LNCaP clone FGC (cell line): ENCODE measurements around the gene ANKRD7.
A peak's percentile ranks its signal among the peaks of the same experiment; 100 is the strongest.

ENCODE experiments used
- DNase-seq: peaks from one replicate; pipeline ENCODE4 v3.0.0-alpha.2; 2011; ENCODE audit warnings: low read depth
- H3K4me3 ChIP-seq: 2 replicates; pipeline ENCODE4 v1.5.1; 2011; ENCODE audit warnings: mild to moderate bottlenecking, low read depth, low read length, control low read depth
- TF ChIP-seq, protein P1 (sequence below): IDR thresholded peaks from 2 replicates; pipeline ENCODE4 v1.5.1; 2012; ENCODE audit warnings: mild to moderate bottlenecking; ENCODE audit not compliant: control insufficient read depth, insufficient read depth; ENCODE audit errors: extremely low read depth

ANKRD7 gene, protein sequence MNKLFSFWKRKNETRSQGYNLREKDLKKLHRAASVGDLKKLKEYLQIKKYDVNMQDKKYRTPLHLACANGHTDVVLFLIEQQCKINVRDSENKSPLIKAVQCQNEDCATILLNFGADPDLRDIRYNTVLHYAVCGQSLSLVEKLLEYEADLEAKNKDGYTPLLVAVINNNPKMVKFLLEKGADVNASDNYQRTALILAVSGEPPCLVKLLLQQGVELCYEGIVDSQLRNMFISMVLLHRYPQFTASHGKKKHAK

DNA sequence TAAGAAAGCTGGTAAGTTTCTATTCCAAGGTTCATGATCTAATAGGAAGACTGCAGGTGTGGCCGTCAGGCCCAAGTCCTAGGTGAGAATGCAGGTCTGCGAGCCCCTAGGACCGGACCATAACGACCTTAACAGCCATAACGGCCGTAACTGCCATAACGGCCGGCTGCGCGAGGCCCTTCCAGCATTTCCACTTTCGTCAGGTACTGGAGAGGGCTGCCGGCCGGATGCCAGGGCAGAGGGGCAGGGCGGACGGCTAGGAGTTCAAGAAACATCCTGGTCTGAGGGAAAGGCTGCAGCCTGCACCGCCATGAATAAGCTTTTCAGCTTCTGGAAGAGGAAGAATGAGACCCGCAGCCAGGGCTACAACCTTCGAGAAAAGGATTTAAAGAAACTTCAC is at the start of gene ANKRD7:
Gene ANKRD7, plus strand, starts transcription at position 184 of the 400 bp plus-strand sequence. Its CDS starts 127 bp downstream, at position 311.
- no peak for DNase-seq
- TF ChIP-seq, protein P1, sequence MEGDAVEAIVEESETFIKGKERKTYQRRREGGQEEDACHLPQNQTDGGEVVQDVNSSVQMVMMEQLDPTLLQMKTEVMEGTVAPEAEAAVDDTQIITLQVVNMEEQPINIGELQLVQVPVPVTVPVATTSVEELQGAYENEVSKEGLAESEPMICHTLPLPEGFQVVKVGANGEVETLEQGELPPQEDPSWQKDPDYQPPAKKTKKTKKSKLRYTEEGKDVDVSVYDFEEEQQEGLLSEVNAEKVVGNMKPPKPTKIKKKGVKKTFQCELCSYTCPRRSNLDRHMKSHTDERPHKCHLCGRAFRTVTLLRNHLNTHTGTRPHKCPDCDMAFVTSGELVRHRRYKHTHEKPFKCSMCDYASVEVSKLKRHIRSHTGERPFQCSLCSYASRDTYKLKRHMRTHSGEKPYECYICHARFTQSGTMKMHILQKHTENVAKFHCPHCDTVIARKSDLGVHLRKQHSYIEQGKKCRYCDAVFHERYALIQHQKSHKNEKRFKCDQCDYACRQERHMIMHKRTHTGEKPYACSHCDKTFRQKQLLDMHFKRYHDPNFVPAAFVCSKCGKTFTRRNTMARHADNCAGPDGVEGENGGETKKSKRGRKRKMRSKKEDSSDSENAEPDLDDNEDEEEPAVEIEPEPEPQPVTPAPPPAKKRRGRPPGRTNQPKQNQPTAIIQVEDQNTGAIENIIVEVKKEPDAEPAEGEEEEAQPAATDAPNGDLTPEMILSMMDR: no peak
- no peak within 1 kb of the TSS for H3K4me3 ChIP-seq

DNA sequence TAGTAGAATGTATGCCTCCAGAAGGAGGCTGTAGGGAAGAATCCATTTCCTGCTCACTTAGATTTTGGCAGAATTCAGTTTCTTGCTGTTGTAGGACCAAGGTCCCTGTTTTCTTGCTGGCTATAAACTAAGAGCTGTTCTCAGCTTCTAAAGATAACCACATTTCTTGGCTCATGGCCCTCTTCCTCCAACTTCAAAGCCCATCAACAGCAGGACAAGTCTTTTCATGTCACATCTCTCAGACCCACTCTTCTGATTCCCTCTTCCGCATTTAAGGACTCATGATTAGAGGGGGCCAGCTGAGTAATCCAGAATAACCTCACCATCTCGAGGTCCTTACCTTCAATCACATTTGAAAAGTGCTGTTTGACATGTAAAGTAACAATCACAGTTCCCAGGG is 48.8 kb upstream of the ANKRD7 start:
- H3K4me3 ChIP-seq: no peak overlapping the region
- DNase-seq: no peak
- TF ChIP-seq, protein P1: no peak

DNA sequence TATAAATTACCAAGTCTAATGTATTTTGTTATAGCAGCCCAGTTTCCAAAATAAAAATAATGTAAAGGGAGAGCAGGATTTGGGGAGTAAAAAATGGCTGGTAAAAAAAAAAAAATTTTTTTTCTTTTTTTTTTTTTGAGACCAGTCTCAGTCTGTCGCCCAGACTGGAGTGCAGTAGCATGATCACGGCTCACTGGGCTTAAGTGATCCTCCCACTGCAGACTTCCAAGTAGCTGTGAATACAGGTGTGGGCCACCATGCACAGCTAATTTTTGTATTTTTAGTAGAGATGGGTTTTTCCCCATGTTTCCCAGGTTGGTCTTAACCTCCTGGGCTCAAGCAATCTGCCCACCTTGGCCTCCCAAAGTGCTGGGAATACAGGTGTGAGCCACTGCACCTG is 45.3 kb upstream of the ANKRD7 start:
- TF ChIP-seq, protein P1: no peak
- no peak overlapping the region for H3K4me3 ChIP-seq
- DNase-seq: no peak

DNA sequence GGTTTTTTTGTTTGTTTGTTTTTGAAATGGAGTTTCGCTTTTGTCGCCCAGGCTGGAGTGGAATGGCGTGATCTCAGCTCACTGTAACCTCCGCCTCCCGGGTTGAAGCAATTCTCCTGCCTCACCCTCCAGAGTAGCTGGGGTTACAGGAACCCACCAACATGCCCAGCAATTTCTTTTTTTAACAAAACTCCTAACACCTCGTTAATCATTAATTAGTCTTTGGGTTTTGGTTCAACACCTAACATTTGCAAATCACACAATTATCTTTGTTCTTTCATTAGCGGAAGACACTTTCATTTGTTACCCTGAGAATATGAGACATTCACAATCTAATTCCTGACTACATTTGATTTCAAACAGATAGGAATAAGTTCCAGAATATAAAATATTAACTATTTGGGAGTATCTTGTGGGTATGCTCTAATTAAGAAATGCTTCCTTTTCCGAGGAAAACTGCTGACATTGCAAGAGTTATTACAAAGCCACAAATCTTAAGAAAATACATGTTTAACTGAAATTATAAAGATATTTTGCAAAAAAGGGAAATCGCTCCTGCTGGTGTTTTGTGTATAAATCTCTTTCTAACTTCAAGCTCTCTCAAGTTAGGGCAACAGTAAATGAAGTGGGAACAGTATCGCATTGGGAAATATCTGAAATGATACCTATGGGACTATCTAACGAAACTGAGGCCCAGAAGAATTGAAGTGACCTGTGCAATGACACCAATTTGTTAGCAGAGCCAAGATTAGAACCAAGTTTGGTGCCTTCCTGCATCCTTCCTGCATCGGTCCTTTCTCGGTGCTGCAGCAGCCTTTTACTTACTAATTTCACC is 41.7 kb upstream of the ANKRD7 start:
- H3K4me3 ChIP-seq: peak overlapping the region; percentile 85
- TF ChIP-seq, protein P1: no peak
- no peak for DNase-seq

DNA sequence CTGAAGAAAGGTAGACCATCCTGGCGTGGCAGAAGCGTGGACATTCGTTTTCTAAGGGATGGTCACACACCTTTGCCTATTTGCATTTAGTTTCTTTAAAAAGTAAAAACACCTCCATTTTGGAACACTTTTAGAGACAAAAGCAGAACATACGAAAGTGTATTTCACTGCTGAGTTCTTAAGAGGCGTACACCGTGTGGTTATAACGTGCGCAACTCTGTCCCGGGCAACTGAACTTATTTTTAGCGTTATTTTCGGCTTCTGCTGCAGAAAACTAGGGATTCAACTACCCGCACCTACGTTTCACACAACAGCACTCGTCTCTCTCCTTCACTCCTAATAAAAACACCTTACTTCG is 41.1 kb upstream of the ANKRD7 start:
- TF ChIP-seq, protein P1: no peak
- peak overlapping the region; percentile 85 for H3K4me3 ChIP-seq
- DNase-seq: no peak

DNA sequence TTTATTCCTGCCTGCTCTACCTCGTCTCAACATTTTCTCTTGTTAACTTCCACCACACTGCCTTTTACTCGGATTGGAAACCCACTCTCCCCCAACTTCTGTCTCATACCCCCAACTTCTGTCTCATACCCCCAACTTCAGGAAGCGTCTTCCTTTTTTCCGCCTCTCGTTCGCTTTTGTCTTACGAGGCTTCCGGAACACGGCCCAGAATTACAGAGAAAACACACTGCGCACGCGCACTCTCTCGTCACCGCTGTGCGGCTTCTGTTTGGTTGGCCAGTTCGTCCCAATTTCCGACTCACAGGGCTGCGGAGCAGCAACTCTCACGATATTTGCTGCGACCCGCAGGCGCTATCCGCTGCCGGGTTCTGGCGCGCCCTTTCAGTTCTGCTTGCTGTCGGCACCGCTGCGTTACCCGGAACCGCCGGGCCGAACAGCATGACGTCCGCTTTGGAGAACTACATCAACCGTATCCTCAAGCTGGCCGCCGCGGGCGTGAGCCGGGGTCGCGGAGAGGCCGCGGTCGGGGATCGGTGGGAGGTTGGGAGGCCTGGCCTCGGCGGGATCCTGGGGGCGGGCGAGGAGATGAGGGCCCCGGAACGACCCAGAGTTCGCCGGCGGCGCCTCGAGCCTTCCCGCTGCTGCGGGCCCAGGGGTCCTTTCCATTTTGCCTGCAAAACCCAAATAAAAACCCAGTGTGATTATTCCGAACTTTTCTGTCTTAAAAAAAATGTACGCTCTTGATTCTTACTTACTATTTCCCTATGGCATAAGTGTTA is 40.5 kb upstream of the ANKRD7 start, which contains the start of gene LSM8:
Gene LSM8, plus strand, starts transcription at position 379 of the 779 bp plus-strand sequence. Its CDS starts 60 bp downstream, at position 439.
- peak within 1 kb of the TSS; percentile 85 for H3K4me3 ChIP-seq
- TF ChIP-seq, protein P1: no peak
- peak; percentile 98 for DNase-seq
